Ecto neural progenitor cell (in vitro differentiated cells): ENCODE measurements around the gene COMMD10.
"Not testable (repeated sequence)": the region's sequence is repeated elsewhere in the genome, so short reads cannot be mapped to it uniquely, and the experiment has no call there.

Experiments
- DNase-seq: peaks from one replicate; pipeline ENCODE4 v3.0.0-alpha.2; 2018; ENCODE audit warnings: low spot score

Gene COMMD10

GRCh38 chr5:116084871-116085715 is at the start of gene COMMD10:
COMMD10 (plus strand) TSS chr5:116085025.
- peak; percentile 88 for DNase-seq

GRCh38 chr5:116035123-116035522 is 49.7 kb upstream of the COMMD10 start:
- DNase-seq: no peak

DNA sequence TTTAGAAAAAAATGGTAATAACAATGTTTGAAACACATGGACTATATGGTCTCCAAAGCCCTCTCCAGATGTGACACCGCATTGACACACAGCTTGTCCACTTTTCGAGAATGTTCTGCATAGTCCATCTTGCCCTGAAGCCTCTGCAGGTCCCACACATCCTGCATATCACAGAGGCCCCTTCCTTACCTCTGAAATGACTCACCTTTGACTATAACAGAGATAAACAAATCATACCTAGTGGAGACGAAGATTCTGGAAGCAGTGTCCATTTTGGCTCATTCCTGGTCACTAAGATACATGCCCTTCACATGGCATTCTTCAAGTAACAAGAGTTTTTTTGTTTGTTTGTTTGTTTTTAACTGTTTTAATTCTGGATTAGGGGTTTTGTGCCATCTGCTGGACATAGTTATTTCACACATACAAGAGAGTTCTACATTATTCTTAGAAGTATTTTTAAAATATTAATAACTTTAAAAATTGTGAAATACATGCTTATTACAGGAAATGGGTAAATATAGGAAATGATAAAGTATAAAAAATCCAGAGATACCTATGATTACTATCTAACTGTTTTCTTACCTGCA is 47.5 kb upstream of the COMMD10 start:
- no peak for DNase-seq

GRCh38 chr5:116038817-116039216 is 46.0 kb upstream of the COMMD10 start:
- no peak for DNase-seq

DNA sequence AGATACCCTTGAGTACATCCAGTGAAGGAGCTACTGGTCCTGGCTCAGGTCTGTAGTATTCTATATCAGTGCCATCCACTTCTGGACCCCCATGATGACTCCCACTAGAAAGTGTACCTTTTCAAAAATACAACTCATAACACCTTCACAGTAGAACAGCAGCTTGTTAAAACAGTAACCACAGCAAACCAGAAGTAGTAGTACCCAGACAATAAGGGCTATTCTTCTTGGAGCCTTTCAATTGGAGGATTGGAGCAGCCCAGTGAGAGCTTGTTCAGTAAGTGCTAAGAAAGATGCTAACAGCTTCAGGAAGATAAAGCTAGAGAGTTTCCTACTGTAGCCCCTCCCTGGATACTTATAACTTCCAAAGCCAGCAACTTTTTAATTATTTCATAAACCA is 42.5 kb upstream of the COMMD10 start:
- no peak for DNase-seq

DNA sequence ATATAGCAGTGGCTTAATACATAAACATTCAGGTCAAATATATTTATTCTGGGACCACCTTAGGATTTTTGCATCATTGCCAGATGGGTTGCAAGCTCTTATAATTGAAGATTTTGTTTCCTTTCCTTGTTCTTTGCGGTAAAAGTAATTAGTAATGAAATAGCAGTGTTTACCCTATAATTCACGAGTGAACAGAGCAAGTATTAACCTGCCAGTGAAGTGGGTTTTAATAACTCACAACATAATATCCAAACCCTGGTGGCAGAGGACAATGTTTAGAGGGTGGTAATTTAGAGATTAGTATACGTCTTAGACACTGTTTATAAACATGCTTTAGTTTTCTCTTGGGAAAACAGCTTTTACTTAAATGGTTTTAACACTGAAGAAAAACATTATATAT is 40.8 kb upstream of the COMMD10 start:
- DNase-seq: no peak

DNA sequence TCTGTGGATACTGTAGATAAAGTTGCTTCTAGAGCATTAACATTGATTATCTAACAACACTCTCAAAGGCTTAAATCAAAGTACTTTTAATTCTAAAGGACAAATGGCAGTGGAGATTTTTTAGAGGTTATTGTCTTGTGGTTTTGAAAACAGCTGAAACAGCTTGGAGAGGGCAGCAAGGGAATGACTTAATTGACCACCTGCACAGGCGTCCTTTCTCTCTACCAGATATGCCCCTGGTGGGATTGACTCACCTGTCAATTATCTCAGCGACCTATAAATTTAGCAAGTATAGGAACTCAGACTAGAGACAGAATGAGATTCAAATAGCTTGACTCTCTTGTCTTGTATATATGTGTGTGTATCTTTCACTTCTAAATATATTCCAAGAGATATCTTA is 39.0 kb upstream of the COMMD10 start:
- no peak for DNase-seq

GRCh38 chr5:116046261-116046660 is 38.6 kb upstream of the COMMD10 start:
- no peak for DNase-seq

DNA sequence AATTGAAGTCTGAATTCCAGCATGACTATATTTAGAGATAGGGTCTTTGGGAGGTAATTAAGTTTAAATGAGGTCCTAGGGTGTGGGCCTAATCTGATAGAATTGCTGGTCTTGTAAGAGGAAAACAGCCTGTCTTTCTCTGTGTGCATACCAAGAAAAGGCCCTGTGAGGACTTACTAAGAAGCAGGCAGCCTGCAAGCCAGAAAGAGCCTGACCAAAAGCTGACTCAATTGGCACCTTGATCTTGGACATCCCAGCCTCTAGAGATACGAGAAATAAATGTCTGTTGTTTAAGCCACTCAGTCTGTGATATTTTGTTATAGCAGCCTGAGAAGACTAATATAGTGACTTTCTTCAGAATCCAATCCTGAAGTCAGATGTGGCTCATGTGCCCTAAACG is 38.0 kb upstream of the COMMD10 start:
- DNase-seq: no peak

GRCh38 chr5:116058346-116058936 is 26.4 kb upstream of the COMMD10 start:
- no peak for DNase-seq

- DNase-seq: no peak
Measured at GRCh38 chr5:116062352-116062751, 22.5 kb upstream of the COMMD10 start.

GRCh38 chr5:116063950-116064349 is 20.9 kb upstream of the COMMD10 start:
- DNase-seq: no peak

DNA sequence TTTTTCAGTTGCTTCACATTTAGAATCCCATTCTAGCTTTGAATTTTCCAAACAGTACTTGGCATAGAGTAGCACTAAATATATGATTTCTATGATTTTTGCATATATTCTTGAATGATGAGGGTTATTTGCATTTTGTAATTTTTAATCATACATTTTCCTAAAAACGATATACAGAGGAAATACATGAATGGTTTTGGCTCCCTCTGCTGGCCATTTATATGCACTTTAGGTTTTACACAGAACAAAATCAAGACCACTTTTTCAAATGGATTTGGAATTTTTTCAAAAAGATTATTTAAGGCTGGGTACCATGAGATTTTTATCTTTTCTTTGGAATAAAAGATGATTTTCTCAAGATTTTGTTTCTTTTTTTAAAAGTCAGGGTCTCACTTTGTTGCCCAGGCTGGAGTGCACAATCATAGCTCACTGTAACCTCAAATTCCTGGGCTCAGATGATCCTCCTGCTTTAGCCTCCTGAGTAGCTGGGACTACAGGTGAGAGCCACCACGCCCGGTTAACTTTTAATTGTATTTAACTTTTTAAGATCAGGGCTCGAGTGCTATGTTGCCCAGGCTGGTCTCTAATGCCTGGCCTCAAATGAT is 16.7 kb upstream of the COMMD10 start:
- DNase-seq: no peak

GRCh38 chr5:116071211-116071610 is 13.6 kb upstream of the COMMD10 start:
- no peak for DNase-seq

GRCh38 chr5:116075191-116075831 is 9.5 kb upstream of the COMMD10 start:
- DNase-seq: no peak

- no peak for DNase-seq
Measured at GRCh38 chr5:116076496-116076895, 8.3 kb upstream of the COMMD10 start.

DNA sequence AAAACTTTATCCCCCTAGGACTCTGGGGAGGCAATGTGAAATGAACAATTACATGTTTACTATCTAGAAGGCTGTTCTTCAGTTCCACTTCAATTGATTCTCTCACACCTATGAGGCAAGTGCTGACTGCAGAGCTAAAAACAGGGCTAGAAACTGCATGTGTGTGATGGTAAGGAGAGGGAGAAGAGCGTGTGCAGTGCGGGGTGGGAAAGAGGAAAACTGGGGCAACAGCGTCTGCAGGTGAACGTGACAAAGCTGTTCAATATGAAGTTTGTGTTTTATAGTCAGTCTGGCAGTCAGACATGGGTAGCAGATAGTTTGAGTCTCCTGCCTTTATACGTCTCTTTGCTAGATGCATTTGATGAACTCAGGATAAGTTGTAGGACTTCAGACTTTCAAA is 6.6 kb upstream of the COMMD10 start:
- DNase-seq: no peak

DNA sequence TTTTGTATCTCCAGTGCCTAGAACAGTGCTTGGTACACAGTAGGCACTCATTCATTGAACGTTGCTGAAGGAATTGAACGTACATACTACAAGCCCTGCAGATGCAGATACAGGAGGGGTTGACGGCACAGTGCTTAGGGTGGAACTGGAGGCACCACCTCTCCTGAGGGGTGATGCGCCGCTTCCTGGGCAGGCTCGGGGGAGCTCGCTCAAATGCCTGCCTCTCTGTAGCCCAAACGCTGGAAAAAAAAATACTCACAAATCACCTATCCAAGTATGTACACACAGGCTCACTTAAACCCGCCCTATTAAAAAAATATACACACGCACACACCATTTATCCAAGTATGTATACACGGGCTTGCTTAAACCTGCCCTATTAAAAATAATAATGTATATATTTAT is 536 bp upstream of the COMMD10 start:
- peak; percentile 54 for DNase-seq

DNA sequence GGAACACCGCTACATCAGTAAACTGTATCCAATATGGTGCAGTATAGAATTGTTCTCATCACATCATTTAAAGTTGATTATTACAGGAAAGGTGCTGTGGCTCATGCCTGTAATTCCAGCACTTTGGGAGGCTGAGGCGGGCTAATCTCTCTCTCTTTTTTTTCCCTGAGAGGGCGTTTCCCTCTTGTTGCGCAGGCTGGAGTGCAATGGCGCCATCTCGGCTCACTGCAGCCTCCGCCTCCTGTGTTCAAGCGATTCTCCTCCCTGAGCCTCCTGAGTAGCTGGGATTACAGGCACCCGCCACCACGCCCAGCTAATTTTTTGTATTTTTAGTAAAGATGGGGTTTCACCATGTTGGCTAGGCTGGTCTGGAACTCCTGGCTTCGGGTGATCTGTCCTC is 1.5 kb downstream of the COMMD10 start:
- DNase-seq: not testable (repeated sequence)

DNA sequence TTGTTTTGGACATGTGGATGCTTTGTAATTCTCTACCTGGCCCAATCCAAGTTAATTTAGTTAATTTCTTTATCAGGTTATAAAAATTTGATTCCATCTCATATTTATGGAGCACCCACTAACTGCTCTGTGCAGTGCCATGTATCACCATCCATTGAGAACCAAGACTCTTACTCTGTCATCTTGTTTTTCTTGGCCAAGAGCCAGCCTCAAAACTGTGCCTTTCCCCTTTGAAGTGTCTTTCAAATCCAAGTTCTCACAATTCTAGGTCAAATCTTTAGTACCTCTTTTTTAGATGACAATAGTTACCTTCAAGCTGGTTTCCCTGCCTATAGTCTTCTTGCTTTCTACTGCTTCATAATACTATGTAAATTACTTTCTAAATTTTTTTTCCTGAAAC is 3.2 kb downstream of the COMMD10 start:
- no peak for DNase-seq

GRCh38 chr5:116090302-116090701 is 5.5 kb downstream of the COMMD10 start:
- no peak for DNase-seq

DNA sequence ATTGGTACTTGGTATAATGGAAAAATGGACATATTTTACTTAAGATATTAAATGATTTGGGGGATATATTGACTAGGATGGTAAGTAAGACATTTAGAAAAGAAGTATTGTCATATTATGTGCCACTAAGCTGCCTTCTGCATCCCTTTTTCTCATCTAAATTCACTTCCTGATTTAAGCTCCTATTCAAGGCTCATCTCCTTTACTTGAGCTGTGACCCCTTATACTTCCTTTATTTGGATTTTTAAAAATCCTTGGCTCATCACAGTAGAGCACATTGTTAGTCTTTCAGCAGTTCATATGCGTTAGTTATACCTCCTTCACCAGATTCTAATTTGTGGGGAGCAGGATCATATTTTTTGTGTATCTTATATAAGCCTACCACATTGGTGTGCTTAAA is 6.6 kb downstream of the COMMD10 start:
- no peak for DNase-seq
